ENCODE data around the gene MACROD2. TPM values are rescaled to one million over a fixed set of nuclear protein-coding genes. Genes with fewer than 3 reads are reported as not detected.

The MACROD2 gene
- total RNA-seq, 1 experiment from 2014 or later: 1.4 TPM

DNA sequence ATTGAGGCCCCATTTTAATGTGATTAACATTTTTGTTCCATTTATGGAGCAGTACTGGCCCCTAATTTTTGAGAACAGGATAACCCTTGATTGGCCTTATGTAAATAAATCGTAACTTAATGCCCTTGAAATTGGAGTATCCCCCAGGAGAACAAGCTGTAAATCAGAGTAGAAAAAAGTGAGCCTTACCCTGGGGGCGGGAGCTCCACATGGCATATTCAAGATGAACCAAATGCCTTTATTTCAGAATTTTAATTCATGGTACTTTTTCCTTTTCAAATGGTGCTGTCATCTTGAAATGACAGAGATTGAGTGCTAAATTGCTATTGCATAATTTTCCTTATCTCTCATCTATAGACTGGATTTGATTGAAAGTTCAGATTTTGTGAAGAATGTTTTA is 1151.6 kb downstream of the MACROD2 start:
- H3K27ac ChIP-seq (ENCODE audit: low read depth, low read length, poor library complexity, severe bottlenecking): no peak overlapping the region
- H3K4me1 ChIP-seq (ENCODE audit: insufficient read depth, low read length, poor library complexity, severe bottlenecking): no peaks in the 10 kb centered on the region
- H3K9me3 ChIP-seq (ENCODE audit: low read depth, low read length, poor library complexity, severe bottlenecking): no peaks in the 10 kb centered on the region
- no peak for DNase-seq (ENCODE audit: low spot score)
- intact Hi-C loops (cut with micrococcal nuclease; ENCODE audit: unreplicated experiment): no loop called here
- CTCF ChIA-PET: no interaction called here
- H3K27me3 ChIP-seq (replicated peaks; ENCODE audit: insufficient read depth, low read depth, low read length, poor library complexity): no peaks in the 10 kb centered on the region
- BruUV-seq (replicated peaks): no TSS peak
- H3K36me3 ChIP-seq (ENCODE audit: insufficient read depth, low read length, poor library complexity, severe bottlenecking): no peaks in the 10 kb centered on the region
- POLR2A ChIA-PET (ENCODE audit: low non-redundant PET): no interaction called here
- TF ChIP-seq EZH2 (IDR thresholded peaks at IDR 0.05; ENCODE audit: borderline replicate concordance, low read depth, low read length, poor library complexity, severe bottlenecking): no peak
- TF ChIP-seq, protein P1, sequence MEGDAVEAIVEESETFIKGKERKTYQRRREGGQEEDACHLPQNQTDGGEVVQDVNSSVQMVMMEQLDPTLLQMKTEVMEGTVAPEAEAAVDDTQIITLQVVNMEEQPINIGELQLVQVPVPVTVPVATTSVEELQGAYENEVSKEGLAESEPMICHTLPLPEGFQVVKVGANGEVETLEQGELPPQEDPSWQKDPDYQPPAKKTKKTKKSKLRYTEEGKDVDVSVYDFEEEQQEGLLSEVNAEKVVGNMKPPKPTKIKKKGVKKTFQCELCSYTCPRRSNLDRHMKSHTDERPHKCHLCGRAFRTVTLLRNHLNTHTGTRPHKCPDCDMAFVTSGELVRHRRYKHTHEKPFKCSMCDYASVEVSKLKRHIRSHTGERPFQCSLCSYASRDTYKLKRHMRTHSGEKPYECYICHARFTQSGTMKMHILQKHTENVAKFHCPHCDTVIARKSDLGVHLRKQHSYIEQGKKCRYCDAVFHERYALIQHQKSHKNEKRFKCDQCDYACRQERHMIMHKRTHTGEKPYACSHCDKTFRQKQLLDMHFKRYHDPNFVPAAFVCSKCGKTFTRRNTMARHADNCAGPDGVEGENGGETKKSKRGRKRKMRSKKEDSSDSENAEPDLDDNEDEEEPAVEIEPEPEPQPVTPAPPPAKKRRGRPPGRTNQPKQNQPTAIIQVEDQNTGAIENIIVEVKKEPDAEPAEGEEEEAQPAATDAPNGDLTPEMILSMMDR (conservative IDR thresholded peaks at IDR 0.05; ENCODE audit: low read depth, low read length): no peak
- no peak overlapping the region for H3K4me3 ChIP-seq (ENCODE audit: low read depth, low read length, poor library complexity, severe bottlenecking)

DNA sequence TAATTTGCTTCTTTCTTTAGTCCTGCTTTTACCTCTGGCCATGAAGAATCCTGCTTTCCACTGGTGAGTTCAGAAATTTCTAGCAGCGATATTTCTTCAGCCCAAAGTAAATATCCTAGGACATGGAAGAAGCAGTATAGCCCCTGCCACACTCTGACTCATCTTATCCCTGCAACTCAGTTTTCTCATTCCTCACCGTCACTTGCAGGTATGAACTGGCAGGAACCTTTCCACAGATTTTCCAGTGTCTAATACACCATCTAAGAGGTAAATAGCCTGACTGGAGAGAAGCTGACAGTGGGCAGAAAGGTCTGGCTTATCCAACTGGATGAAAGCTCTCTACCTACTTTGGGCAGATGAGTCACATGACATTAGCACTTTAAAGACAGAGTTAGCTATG is 1158.8 kb downstream of the MACROD2 start:
- Histone ChIP-seq H3K4me1 (ENCODE audit: insufficient read depth, low read length, poor library complexity, severe bottlenecking) (no peaks in the 10 kb centered on the region), H3K27ac (ENCODE audit: low read depth, low read length, poor library complexity, severe bottlenecking) (no peak overlapping the region), H3K36me3 (ENCODE audit: insufficient read depth, low read length, poor library complexity, severe bottlenecking) (no peaks in the 10 kb centered on the region), H3K27me3 (replicated peaks; ENCODE audit: insufficient read depth, low read depth, low read length, poor library complexity) (no peaks in the 10 kb centered on the region), H3K4me3 (ENCODE audit: low read depth, low read length, poor library complexity, severe bottlenecking) (no peak overlapping the region), H3K9me3 (ENCODE audit: low read depth, low read length, poor library complexity, severe bottlenecking) (no peaks in the 10 kb centered on the region)
- no TSS peak for BruUV-seq (replicated peaks)
- ChIA-PET CTCF (no interaction called here), POLR2A (ENCODE audit: low non-redundant PET) (no interaction called here)
- TF ChIP-seq, protein P1 (conservative IDR thresholded peaks at IDR 0.05; ENCODE audit: low read depth, low read length): no peak
- no peak for TF ChIP-seq EZH2 (IDR thresholded peaks at IDR 0.05; ENCODE audit: borderline replicate concordance, low read depth, low read length, poor library complexity, severe bottlenecking)
- DNase-seq (ENCODE audit: low spot score): no peak
- intact Hi-C loops (cut with micrococcal nuclease; ENCODE audit: unreplicated experiment): no loop called here

DNA sequence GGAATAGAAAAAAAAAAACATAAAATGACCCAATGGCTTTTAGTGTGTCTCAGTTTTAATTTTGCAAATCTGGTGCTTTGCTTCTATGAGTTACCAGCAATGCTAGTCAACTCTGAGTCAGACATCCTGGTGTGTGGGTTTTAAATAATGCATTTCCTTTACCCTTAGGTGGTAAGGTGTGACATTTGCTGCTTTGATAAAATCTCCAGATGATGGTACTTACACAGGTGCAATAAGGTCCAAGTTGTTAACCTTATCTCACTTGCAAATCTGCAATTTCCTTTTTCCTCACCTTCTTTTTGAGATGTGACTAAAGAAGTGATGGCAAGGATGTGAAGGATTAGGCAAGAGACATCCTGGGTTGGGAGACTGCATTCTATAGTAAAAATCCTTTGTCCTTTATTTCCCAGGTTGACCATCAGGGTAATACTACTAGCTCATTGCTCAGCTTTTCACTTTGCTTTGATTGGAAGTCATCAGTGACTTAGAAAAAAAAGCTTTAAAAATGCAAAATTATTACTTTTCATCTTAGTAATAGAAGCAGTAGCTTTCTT is 1160.6 kb downstream of the MACROD2 start:
- peaks cover 3% of the 10 kb centered on the region for H3K9me3 ChIP-seq (ENCODE audit: low read depth, low read length, poor library complexity, severe bottlenecking)
- CTCF ChIA-PET: no interaction called here
- no peak for TF ChIP-seq EZH2 (IDR thresholded peaks at IDR 0.05; ENCODE audit: borderline replicate concordance, low read depth, low read length, poor library complexity, severe bottlenecking)
- TF ChIP-seq, protein P1 (conservative IDR thresholded peaks at IDR 0.05; ENCODE audit: low read depth, low read length): no peak
- no peak overlapping the region for H3K27ac ChIP-seq (ENCODE audit: low read depth, low read length, poor library complexity, severe bottlenecking)
- intact Hi-C loops (cut with micrococcal nuclease; ENCODE audit: unreplicated experiment): no loop called here
- H3K36me3 ChIP-seq (ENCODE audit: insufficient read depth, low read length, poor library complexity, severe bottlenecking): no peaks in the 10 kb centered on the region
- no peak for DNase-seq (ENCODE audit: low spot score)
- BruUV-seq (replicated peaks): no TSS peak
- no peaks in the 10 kb centered on the region for H3K4me1 ChIP-seq (ENCODE audit: insufficient read depth, low read length, poor library complexity, severe bottlenecking)
- no peak overlapping the region for H3K4me3 ChIP-seq (ENCODE audit: low read depth, low read length, poor library complexity, severe bottlenecking)
- POLR2A ChIA-PET (ENCODE audit: low non-redundant PET): no interaction called here
- H3K27me3 ChIP-seq (replicated peaks; ENCODE audit: insufficient read depth, low read depth, low read length, poor library complexity): no peaks in the 10 kb centered on the region
